ENCODE results near the gene IKZF2. TPM values are rescaled to one million over a fixed set of nuclear protein-coding genes. Genes with fewer than 3 reads are reported as not detected.

Gene IKZF2
- total and polyA plus RNA-seq, 10 of the 15 experiments (the other 5 are each of a cell fraction or from before 2014, with no cell fraction given): 15.2 to 266 (median 87.2) TPM

DNA sequence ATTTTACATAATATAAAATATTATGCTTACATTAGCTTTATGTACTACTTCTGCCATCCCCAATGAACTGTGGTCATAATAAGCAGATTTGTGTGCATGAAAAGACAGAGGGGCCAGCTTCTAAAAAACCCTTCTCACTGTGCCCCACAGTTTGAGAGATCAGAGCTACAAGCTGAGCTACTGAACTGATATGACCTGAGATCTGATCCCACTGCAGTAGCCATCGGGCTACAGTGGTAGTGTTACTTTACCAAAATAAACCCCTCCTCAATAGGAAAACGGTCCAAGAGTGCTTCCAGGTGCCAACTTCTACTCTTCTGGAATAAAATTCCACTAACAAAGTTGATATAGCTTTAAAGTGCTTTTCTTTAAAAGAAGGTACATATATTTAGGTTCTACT lies 43.1 kb downstream of the IKZF2 start:
- Histone ChIP-seq H3K36me3 (ENCODE audit: control insufficient read depth in 2 of 2, insufficient read depth in 2 of 2, low read length in 1 of 2) (peaks cover 0 to 4% of the 10 kb centered on the region in 2 experiments; a peak in 3 of 4 replicates), H3K27ac (ENCODE audit: control insufficient read depth, insufficient read depth) (no peak overlapping the region), H3K4me3 (no peak overlapping the region), H4K20me1 (ENCODE audit: control insufficient read depth, insufficient read depth) (0 out of 2 replicates have a peak, but pooled peaks cover 2% of the 10 kb centered on the region), H3K9me3 (replicated peaks; ENCODE audit: control insufficient read depth, insufficient read depth, low read length) (peaks cover 5% of the 10 kb centered on the region), H3K4me2 (ENCODE audit: control insufficient read depth, insufficient read depth) (no peak overlapping the region), H3K79me2 (ENCODE audit: control insufficient read depth, insufficient read depth, low read length) (peaks cover 93% of the 10 kb centered on the region), H3K9ac (ENCODE audit: control insufficient read depth, insufficient read depth, low read length) (no peak overlapping the region), H3K4me1 (ENCODE audit: control insufficient read depth, insufficient read depth, low read length) (no peaks in the 10 kb centered on the region; the same call in 1 of the 2 replicates), H2AFZ (ENCODE audit: control insufficient read depth, low read depth, low read length) (no peak overlapping the region), H3K27me3 (replicated peaks in 1 of 2; ENCODE audit: control insufficient read depth in 2 of 2, insufficient read depth in 2 of 2, low read length in 1 of 2) (no peaks in the 10 kb centered on the region)
- ATAC-seq (no peak), FAIRE-seq (no peak), DNase-seq (ENCODE audit: low read depth, low spot score) (no peak)
- SMC1A ChIA-PET (ENCODE audit: uncharacterized antibody, unreplicated experiment): interaction anchor here (1.2 to 6.0 kb wide), 6 partner anchors 12 to 41 kb away, joined by 3 to 34 read pairs (median 8); no protein-coding TSS in a partner anchor
- RAD21 ChIA-PET (ENCODE audit: unreplicated experiment): interaction anchor here (1.2 kb wide), 1 partner anchor 40 kb away, joined by 3 read pairs; no protein-coding TSS in a partner anchor
- in situ Hi-C loops (cut with MboI) (no loop called here), intact Hi-C loops (cut with micrococcal nuclease; ENCODE audit: unreplicated experiment) (no loop called here)
- no TSS peak for BruUV-seq (replicated peaks)
- CTCF ChIA-PET: interaction anchor here (1.4 to 1.6 kb wide), 2 partner anchors 15 to 16 kb away, joined by 3 to 5 read pairs; no protein-coding TSS in a partner anchor
- no peak for TF ChIP-seq TAF1 (IDR thresholded peaks at IDR 0.05; ENCODE audit: borderline replicate concordance, low read depth, low read length)
- no peak for TF ChIP-seq ZNF384 (IDR thresholded peaks at IDR 0.05; ENCODE audit: borderline replicate concordance, low read depth, low read length)
- TF ChIP-seq MXI1 (IDR thresholded peaks at IDR 0.05; ENCODE audit: low read depth, low read length): no peak
- TF ChIP-seq, protein P1, sequence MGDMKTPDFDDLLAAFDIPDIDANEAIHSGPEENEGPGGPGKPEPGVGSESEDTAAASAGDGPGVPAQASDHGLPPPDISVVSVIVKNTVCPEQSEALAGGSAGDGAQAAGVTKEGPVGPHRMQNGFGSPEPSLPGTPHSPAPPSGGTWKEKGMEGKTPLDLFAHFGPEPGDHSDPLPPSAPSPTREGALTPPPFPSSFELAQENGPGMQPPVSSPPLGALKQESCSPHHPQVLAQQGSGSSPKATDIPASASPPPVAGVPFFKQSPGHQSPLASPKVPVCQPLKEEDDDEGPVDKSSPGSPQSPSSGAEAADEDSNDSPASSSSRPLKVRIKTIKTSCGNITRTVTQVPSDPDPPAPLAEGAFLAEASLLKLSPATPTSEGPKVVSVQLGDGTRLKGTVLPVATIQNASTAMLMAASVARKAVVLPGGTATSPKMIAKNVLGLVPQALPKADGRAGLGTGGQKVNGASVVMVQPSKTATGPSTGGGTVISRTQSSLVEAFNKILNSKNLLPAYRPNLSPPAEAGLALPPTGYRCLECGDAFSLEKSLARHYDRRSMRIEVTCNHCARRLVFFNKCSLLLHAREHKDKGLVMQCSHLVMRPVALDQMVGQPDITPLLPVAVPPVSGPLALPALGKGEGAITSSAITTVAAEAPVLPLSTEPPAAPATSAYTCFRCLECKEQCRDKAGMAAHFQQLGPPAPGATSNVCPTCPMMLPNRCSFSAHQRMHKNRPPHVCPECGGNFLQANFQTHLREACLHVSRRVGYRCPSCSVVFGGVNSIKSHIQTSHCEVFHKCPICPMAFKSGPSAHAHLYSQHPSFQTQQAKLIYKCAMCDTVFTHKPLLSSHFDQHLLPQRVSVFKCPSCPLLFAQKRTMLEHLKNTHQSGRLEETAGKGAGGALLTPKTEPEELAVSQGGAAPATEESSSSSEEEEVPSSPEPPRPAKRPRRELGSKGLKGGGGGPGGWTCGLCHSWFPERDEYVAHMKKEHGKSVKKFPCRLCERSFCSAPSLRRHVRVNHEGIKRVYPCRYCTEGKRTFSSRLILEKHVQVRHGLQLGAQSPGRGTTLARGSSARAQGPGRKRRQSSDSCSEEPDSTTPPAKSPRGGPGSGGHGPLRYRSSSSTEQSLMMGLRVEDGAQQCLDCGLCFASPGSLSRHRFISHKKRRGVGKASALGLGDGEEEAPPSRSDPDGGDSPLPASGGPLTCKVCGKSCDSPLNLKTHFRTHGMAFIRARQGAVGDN (IDR thresholded peaks at IDR 0.05): no peak
- TF ChIP-seq SRF (IDR thresholded peaks at IDR 0.05; ENCODE audit: low read depth in 2 of 2, low read length in 2 of 2): no peak
- TF ChIP-seq, protein P2, sequence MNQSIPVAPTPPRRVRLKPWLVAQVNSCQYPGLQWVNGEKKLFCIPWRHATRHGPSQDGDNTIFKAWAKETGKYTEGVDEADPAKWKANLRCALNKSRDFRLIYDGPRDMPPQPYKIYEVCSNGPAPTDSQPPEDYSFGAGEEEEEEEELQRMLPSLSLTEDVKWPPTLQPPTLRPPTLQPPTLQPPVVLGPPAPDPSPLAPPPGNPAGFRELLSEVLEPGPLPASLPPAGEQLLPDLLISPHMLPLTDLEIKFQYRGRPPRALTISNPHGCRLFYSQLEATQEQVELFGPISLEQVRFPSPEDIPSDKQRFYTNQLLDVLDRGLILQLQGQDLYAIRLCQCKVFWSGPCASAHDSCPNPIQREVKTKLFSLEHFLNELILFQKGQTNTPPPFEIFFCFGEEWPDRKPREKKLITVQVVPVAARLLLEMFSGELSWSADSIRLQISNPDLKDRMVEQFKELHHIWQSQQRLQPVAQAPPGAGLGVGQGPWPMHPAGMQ (IDR thresholded peaks at IDR 0.05; ENCODE audit: borderline replicate concordance): no peak
- TF ChIP-seq, protein P3, sequence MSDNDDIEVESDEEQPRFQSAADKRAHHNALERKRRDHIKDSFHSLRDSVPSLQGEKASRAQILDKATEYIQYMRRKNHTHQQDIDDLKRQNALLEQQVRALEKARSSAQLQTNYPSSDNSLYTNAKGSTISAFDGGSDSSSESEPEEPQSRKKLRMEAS (IDR thresholded peaks at IDR 0.05; ENCODE audit: low read depth, low read length): no peak
- no peak for TF ChIP-seq EZH2 (IDR thresholded peaks at IDR 0.05; ENCODE audit: borderline replicate concordance, control insufficient read depth, low read depth, low read length)
- TF ChIP-seq GABPA (IDR thresholded peaks at IDR 0.05; ENCODE audit: low read depth): no peak
- no peak for TF ChIP-seq LARP7 (IDR thresholded peaks at IDR 0.05)
- no peak for TF ChIP-seq MEF2A (IDR thresholded peaks at IDR 0.05; ENCODE audit: insufficient read depth, low read depth, low read length)
- no peak for TF ChIP-seq CEBPB (IDR thresholded peaks at IDR 0.05; ENCODE audit: borderline replicate concordance in 1 of 2, low read depth in 2 of 2, low read length in 2 of 2)
- no peak for TF ChIP-seq FOS (IDR thresholded peaks at IDR 0.05; ENCODE audit: borderline replicate concordance, extremely low read depth, insufficient read length)
- TF ChIP-seq KDM1A (IDR thresholded peaks at IDR 0.05; ENCODE audit: borderline replicate concordance): no peak
- TF ChIP-seq, protein P4, sequence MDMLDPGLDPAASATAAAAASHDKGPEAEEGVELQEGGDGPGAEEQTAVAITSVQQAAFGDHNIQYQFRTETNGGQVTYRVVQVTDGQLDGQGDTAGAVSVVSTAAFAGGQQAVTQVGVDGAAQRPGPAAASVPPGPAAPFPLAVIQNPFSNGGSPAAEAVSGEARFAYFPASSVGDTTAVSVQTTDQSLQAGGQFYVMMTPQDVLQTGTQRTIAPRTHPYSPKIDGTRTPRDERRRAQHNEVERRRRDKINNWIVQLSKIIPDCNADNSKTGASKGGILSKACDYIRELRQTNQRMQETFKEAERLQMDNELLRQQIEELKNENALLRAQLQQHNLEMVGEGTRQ (IDR thresholded peaks at IDR 0.05; ENCODE audit: borderline replicate concordance, low read depth, low read length): no peak
- no peak for TF ChIP-seq POU2F2 (IDR thresholded peaks at IDR 0.05; ENCODE audit: borderline replicate concordance, low read depth, low read length)
- POLR2A ChIA-PET: interaction anchor here (0.8 to 0.9 kb wide), 2 partner anchors 16 to 24 kb away, joined by 3 to 5 read pairs; no protein-coding TSS in a partner anchor
- WGBS (ENCODE audit: insufficient coverage, insufficient replicate concordance, low lambda C conversion rate, missing lambda C conversion rate): 56% methylated on average over 2 of the region's 2 CpGs

Measured in GM12878 (cell line).